ENCODE results near the gene NUDT9.

Gene NUDT9

DNA sequence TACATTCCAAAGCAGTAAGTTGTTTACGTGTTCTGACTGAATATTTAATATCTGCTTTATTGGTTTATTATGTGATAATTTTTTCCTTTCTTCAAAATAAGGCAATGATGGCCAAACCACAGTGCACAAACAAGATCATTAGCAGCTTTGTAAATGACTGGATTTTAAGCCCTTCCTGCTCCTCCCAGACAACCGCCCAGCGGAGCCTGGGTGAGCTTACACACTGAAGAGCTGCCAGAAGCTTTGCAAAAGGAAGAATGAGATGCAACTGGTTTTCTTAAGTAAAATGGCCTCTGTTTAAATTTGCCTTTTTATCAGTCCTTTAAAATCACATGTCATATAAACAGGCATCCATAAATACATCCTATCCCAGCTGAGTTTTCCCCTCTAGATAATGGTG is 54.6 kb downstream of the NUDT9 start:
- no peak for TF ChIP-seq TAF1 (IDR thresholded peaks at IDR 0.05; ENCODE audit: borderline replicate concordance, insufficient read depth, low read length)
- TF ChIP-seq REST (IDR thresholded peaks at IDR 0.05; ENCODE audit: insufficient read depth in 1 of 2, low read depth in 2 of 2, low read length in 2 of 2), result no peak
- TF ChIP-seq SIN3A (IDR thresholded peaks at IDR 0.05; ENCODE audit: borderline replicate concordance, insufficient read depth, low read length), result no peak
- TF ChIP-seq POLR2AphosphoS5 (IDR thresholded peaks at IDR 0.05; ENCODE audit: low read depth, low read length), result no peak
- no peak for TF ChIP-seq FOXP2 (optimal IDR thresholded peaks at IDR 0.05; ENCODE audit: borderline replicate concordance, extremely low read depth, extremely low read length, insufficient read depth)

GRCh38 chr4:87478732-87479250 is 56.4 kb downstream of the NUDT9 start:
- no peak for TF ChIP-seq FOXP2 (optimal IDR thresholded peaks at IDR 0.05; ENCODE audit: borderline replicate concordance, extremely low read depth, extremely low read length, insufficient read depth)
- TF ChIP-seq POLR2AphosphoS5 (IDR thresholded peaks at IDR 0.05; ENCODE audit: low read depth, low read length), result no peak
- TF ChIP-seq REST (IDR thresholded peaks at IDR 0.05; ENCODE audit: insufficient read depth in 1 of 2, low read depth in 2 of 2, low read length in 2 of 2), result no peak
- no peak for TF ChIP-seq TAF1 (IDR thresholded peaks at IDR 0.05; ENCODE audit: borderline replicate concordance, insufficient read depth, low read length)
- no peak for TF ChIP-seq SIN3A (IDR thresholded peaks at IDR 0.05; ENCODE audit: borderline replicate concordance, insufficient read depth, low read length)

DNA sequence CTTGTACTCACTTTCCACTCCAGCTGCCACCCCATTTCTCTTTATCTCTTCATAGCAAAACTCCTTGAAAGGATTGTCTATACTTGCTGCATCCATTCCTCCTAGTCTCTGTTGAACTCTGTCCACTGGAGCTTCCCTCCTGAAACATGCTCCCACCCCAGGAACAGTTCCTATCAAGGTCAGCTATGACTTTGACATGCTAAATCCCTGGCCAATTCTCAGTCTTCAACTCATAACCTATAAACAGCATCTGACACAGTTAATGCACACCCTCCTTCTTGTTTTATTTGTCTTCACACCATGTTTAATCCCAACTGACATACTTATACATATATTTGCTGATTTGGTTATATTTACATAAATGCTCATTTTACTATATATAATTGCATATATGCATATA is 59.0 kb downstream of the NUDT9 start:
- TF ChIP-seq TAF1 (IDR thresholded peaks at IDR 0.05; ENCODE audit: borderline replicate concordance, insufficient read depth, low read length) (no peak), FOXP2 (optimal IDR thresholded peaks at IDR 0.05; ENCODE audit: borderline replicate concordance, extremely low read depth, extremely low read length, insufficient read depth) (no peak), REST (IDR thresholded peaks at IDR 0.05; ENCODE audit: insufficient read depth in 1 of 2, low read depth in 2 of 2, low read length in 2 of 2) (no peak), SIN3A (IDR thresholded peaks at IDR 0.05; ENCODE audit: borderline replicate concordance, insufficient read depth, low read length) (no peak), POLR2AphosphoS5 (IDR thresholded peaks at IDR 0.05; ENCODE audit: low read depth, low read length) (no peak)

- no peak for TF ChIP-seq REST (IDR thresholded peaks at IDR 0.05; ENCODE audit: insufficient read depth in 1 of 2, low read depth in 2 of 2, low read length in 2 of 2)
- no peak for TF ChIP-seq POLR2AphosphoS5 (IDR thresholded peaks at IDR 0.05; ENCODE audit: low read depth, low read length)
- no peak for TF ChIP-seq TAF1 (IDR thresholded peaks at IDR 0.05; ENCODE audit: borderline replicate concordance, insufficient read depth, low read length)
- TF ChIP-seq FOXP2 (optimal IDR thresholded peaks at IDR 0.05; ENCODE audit: borderline replicate concordance, extremely low read depth, extremely low read length, insufficient read depth), result no peak
These were observed 67.3 kb downstream of the NUDT9 start for GRCh38 chr4:87489678-87490077.
